HG02884 (cell line): ENCODE measurements around the gene TSHZ1.

Experiments
- ATAC-seq: cut with Tn5 transposase; IDR thresholded peaks from one replicate; pipeline ENCODE4 v1.9.1; 2021; ENCODE audit warnings: mild to moderate bottlenecking, moderate library complexity; ENCODE audit not compliant: unreplicated experiment

Gene TSHZ1

GRCh38 chr18:75210274-75211001, at the start of gene TSHZ1:
Gene TSHZ1, plus strand, starts transcription at chr18:75210797. Its CDS starts 1,080 bp downstream, at chr18:75211877.
- peak; percentile 30 for ATAC-seq

- ATAC-seq: no peak
Measured at GRCh38 chr18:75161256-75162028, 49.2 kb upstream of the TSHZ1 start.

GRCh38 chr18:75162467-75162866, 48.1 kb upstream of the TSHZ1 start:
- no peak for ATAC-seq

- ATAC-seq: no peak
Measured at GRCh38 chr18:75162978-75163377, 47.6 kb upstream of the TSHZ1 start.

- no peak for ATAC-seq
Measured at GRCh38 chr18:75163736-75164135, 46.9 kb upstream of the TSHZ1 start.

GRCh38 chr18:75164479-75164878, 46.1 kb upstream of the TSHZ1 start:
- no peak for ATAC-seq

- no peak for ATAC-seq
Measured at GRCh38 chr18:75165926-75166325, 44.7 kb upstream of the TSHZ1 start.

- ATAC-seq: no peak
Measured at GRCh38 chr18:75167137-75167536, 43.5 kb upstream of the TSHZ1 start.

- no peak for ATAC-seq
Measured at GRCh38 chr18:75167759-75168618, 42.6 kb upstream of the TSHZ1 start.

- no peak for ATAC-seq
Measured at GRCh38 chr18:75168619-75169018, 42.0 kb upstream of the TSHZ1 start.

- ATAC-seq: no peak
Measured at GRCh38 chr18:75169411-75169810, 41.2 kb upstream of the TSHZ1 start.

GRCh38 chr18:75170022-75170789, 40.4 kb upstream of the TSHZ1 start:
- ATAC-seq: no peak

- no peak for ATAC-seq
Measured at GRCh38 chr18:75170916-75171315, 39.7 kb upstream of the TSHZ1 start.

GRCh38 chr18:75172299-75173124, 38.1 kb upstream of the TSHZ1 start:
- peak; percentile 21 for ATAC-seq

GRCh38 chr18:75173125-75173432, 37.5 kb upstream of the TSHZ1 start:
- ATAC-seq: peak; percentile 100

GRCh38 chr18:75173738-75174137, 36.9 kb upstream of the TSHZ1 start:
- ATAC-seq: no peak

GRCh38 chr18:75176849-75177248, 33.7 kb upstream of the TSHZ1 start:
- ATAC-seq: no peak

GRCh38 chr18:75178376-75178775, 32.2 kb upstream of the TSHZ1 start:
- ATAC-seq: no peak

- no peak for ATAC-seq
Measured at GRCh38 chr18:75179819-75180600, 30.6 kb upstream of the TSHZ1 start.
